Measurements from ENCODE around the gene JSRP1.

GRCh38 chr19:2207991-2208860 is 48.0 kb downstream of the JSRP1 start:
- TF ChIP-seq, protein P1, sequence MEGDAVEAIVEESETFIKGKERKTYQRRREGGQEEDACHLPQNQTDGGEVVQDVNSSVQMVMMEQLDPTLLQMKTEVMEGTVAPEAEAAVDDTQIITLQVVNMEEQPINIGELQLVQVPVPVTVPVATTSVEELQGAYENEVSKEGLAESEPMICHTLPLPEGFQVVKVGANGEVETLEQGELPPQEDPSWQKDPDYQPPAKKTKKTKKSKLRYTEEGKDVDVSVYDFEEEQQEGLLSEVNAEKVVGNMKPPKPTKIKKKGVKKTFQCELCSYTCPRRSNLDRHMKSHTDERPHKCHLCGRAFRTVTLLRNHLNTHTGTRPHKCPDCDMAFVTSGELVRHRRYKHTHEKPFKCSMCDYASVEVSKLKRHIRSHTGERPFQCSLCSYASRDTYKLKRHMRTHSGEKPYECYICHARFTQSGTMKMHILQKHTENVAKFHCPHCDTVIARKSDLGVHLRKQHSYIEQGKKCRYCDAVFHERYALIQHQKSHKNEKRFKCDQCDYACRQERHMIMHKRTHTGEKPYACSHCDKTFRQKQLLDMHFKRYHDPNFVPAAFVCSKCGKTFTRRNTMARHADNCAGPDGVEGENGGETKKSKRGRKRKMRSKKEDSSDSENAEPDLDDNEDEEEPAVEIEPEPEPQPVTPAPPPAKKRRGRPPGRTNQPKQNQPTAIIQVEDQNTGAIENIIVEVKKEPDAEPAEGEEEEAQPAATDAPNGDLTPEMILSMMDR (IDR thresholded peaks at IDR 0.05; ENCODE audit: insufficient read depth, low read length): no peak
- TF ChIP-seq POLR2AphosphoS5 (IDR thresholded peaks at IDR 0.05; ENCODE audit: low read depth) (no peak), SPI1 (IDR thresholded peaks at IDR 0.05; ENCODE audit: borderline replicate concordance, low read depth) (no peak)
- TF ChIP-seq, protein P2, sequence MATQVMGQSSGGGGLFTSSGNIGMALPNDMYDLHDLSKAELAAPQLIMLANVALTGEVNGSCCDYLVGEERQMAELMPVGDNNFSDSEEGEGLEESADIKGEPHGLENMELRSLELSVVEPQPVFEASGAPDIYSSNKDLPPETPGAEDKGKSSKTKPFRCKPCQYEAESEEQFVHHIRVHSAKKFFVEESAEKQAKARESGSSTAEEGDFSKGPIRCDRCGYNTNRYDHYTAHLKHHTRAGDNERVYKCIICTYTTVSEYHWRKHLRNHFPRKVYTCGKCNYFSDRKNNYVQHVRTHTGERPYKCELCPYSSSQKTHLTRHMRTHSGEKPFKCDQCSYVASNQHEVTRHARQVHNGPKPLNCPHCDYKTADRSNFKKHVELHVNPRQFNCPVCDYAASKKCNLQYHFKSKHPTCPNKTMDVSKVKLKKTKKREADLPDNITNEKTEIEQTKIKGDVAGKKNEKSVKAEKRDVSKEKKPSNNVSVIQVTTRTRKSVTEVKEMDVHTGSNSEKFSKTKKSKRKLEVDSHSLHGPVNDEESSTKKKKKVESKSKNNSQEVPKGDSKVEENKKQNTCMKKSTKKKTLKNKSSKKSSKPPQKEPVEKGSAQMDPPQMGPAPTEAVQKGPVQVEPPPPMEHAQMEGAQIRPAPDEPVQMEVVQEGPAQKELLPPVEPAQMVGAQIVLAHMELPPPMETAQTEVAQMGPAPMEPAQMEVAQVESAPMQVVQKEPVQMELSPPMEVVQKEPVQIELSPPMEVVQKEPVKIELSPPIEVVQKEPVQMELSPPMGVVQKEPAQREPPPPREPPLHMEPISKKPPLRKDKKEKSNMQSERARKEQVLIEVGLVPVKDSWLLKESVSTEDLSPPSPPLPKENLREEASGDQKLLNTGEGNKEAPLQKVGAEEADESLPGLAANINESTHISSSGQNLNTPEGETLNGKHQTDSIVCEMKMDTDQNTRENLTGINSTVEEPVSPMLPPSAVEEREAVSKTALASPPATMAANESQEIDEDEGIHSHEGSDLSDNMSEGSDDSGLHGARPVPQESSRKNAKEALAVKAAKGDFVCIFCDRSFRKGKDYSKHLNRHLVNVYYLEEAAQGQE (IDR thresholded peaks at IDR 0.05; ENCODE audit: insufficient replicate concordance, low read depth): no peak
